ENCODE measurements around the gene HSPA4L. TPM values are rescaled to one million over a fixed set of nuclear protein-coding genes. Genes with fewer than 3 reads are reported as not detected.

Gene HSPA4L
- polyA plus RNA-seq (ENCODE audit: low read depth in 6 of 6): under 1 TPM in 2 of 6 donors, not detected in 4; 0.05 TPM

GRCh38 chr4:127782275-127783025 lies at the start of gene HSPA4L:
Gene HSPA4L, plus strand, starts transcription at chr4:127782322. Its CDS starts 229 bp downstream, at chr4:127782551.
- peaks cover 0 to 4% (median 2%) of the 10 kb centered on the region in 7 donors for H3K9me3 Mint-ChIP-seq
- DNase-seq: peak; percentile 58
- peaks cover 49 to 66% (median 51%) of the 10 kb centered on the region in 3 donors for H3K27me3 Mint-ChIP-seq
- peak within 1 kb of the TSS; percentile 85 to 98 (median 90) for H3K4me3 Mint-ChIP-seq
- peaks cover 0 to 8% of the 10 kb centered on the region in 2 donors for H3K36me3 Mint-ChIP-seq
- peaks cover 17 to 22% (median 19%) of the 10 kb centered on the region in 3 donors for H3K4me1 Mint-ChIP-seq
- ATAC-seq (ENCODE audit: low read depth in 2 of 2): peak; percentile 69 to 70
- H3K27ac Mint-ChIP-seq: peak within 1 kb of the TSS; percentile 84 to 97 (median 91)

- H3K9me3 Mint-ChIP-seq: no peaks in the 10 kb centered on the region
- H3K27ac Mint-ChIP-seq: no peak overlapping the region
- ATAC-seq (ENCODE audit: low read depth in 2 of 2): no peak
- H3K4me1 Mint-ChIP-seq: no peaks in the 10 kb centered on the region
- peaks cover 0 to 9% (median 0%) of the 10 kb centered on the region in 3 donors for H3K27me3 Mint-ChIP-seq
- no peaks in the 10 kb centered on the region for H3K36me3 Mint-ChIP-seq
- no peak for DNase-seq
- no peak overlapping the region for H3K4me3 Mint-ChIP-seq
These were observed 49.3 kb upstream of the HSPA4L start for GRCh38 chr4:127732623-127733328.

GRCh38 chr4:127734976-127735375 lies 47.1 kb upstream of the HSPA4L start:
- no peaks in the 10 kb centered on the region for H3K4me1 Mint-ChIP-seq
- peaks cover 0 to 1% (median 0%) of the 10 kb centered on the region in 7 donors for H3K9me3 Mint-ChIP-seq
- H3K4me3 Mint-ChIP-seq: no peak overlapping the region
- peaks cover 0 to under 1% of the 10 kb centered on the region in 2 donors for H3K36me3 Mint-ChIP-seq
- peaks cover 6 to 9% (median 9%) of the 10 kb centered on the region in 3 donors for H3K27me3 Mint-ChIP-seq
- DNase-seq (no peak), ATAC-seq (ENCODE audit: low read depth in 2 of 2) (no peak)
- no peak overlapping the region for H3K27ac Mint-ChIP-seq

GRCh38 chr4:127737295-127737694 lies 44.8 kb upstream of the HSPA4L start:
- ATAC-seq (ENCODE audit: low read depth in 2 of 2) (no peak), DNase-seq (no peak)
- Mint-ChIP-seq H3K36me3 (peaks cover under 1 to 9% of the 10 kb centered on the region in 2 donors), H3K4me3 (no peak overlapping the region), H3K9me3 (peaks cover 2 to 19% (median 7%) of the 10 kb centered on the region in 7 donors), H3K27ac (no peak overlapping the region), H3K27me3 (peaks cover 11 to 15% (median 13%) of the 10 kb centered on the region in 3 donors), H3K4me1 (no peaks in the 10 kb centered on the region)

- Mint-ChIP-seq H3K27me3 (peaks cover 22 to 28% (median 23%) of the 10 kb centered on the region in 3 donors), H3K4me3 (no peak overlapping the region), H3K27ac (no peak overlapping the region), H3K9me3 (peaks cover 6 to 26% (median 9%) of the 10 kb centered on the region in 7 donors), H3K4me1 (no peaks in the 10 kb centered on the region), H3K36me3 (peaks cover 5 to 14% of the 10 kb centered on the region in 2 donors)
- DNase-seq: no peak
- ATAC-seq (ENCODE audit: low read depth in 2 of 2): no peak
These were observed 40.9 kb upstream of the HSPA4L start for GRCh38 chr4:127741247-127741646.

GRCh38 chr4:127747883-127748282 lies 34.2 kb upstream of the HSPA4L start:
- no peak for ATAC-seq (ENCODE audit: low read depth in 2 of 2)
- no peak overlapping the region for H3K4me3 Mint-ChIP-seq

GRCh38 chr4:127748957-127749356 lies 33.2 kb upstream of the HSPA4L start:
- Mint-ChIP-seq H3K27ac (no peak overlapping the region), H3K27me3 (peaks cover 19 to 25% (median 24%) of the 10 kb centered on the region in 3 donors), H3K9me3 (peaks cover 0 to 21% (median 9%) of the 10 kb centered on the region in 7 donors), H3K4me3 (no peak overlapping the region), H3K4me1 (no peaks in the 10 kb centered on the region), H3K36me3 (no peaks in the 10 kb centered on the region)
- no peak for ATAC-seq (ENCODE audit: low read depth in 2 of 2)
- DNase-seq: no peak

More at GRCh38 chr4:127747883-127748282, 34.2 kb upstream of the HSPA4L start:
- Mint-ChIP-seq H3K36me3 (no peaks in the 10 kb centered on the region), H3K27me3 (peaks cover 18 to 19% (median 18%) of the 10 kb centered on the region in 3 donors), H3K27ac (no peak overlapping the region), H3K4me1 (no peaks in the 10 kb centered on the region), H3K9me3 (peaks cover 0 to 20% (median 9%) of the 10 kb centered on the region in 7 donors)
- no peak for DNase-seq

- Mint-ChIP-seq H3K4me3 (no peak overlapping the region), H3K27ac (no peak overlapping the region), H3K9me3 (peaks cover 0 to 19% (median 7%) of the 10 kb centered on the region in 7 donors), H3K27me3 (peaks cover 5 to 13% (median 9%) of the 10 kb centered on the region in 3 donors), H3K36me3 (no peaks in the 10 kb centered on the region), H3K4me1 (no peaks in the 10 kb centered on the region)
- no peak for ATAC-seq (ENCODE audit: low read depth in 2 of 2)
- no peak for DNase-seq
These were observed 25.2 kb upstream of the HSPA4L start for GRCh38 chr4:127756906-127757305.

- H3K27ac Mint-ChIP-seq: no peak overlapping the region
- ATAC-seq (ENCODE audit: low read depth in 2 of 2) (no peak), DNase-seq (no peak)
- no peaks in the 10 kb centered on the region for H3K36me3 Mint-ChIP-seq
- no peaks in the 10 kb centered on the region for H3K4me1 Mint-ChIP-seq
- peaks cover 0 to 14% (median 6%) of the 10 kb centered on the region in 7 donors for H3K9me3 Mint-ChIP-seq
- H3K4me3 Mint-ChIP-seq: no peak overlapping the region
- H3K27me3 Mint-ChIP-seq: peaks cover 0 to 7% (median 5%) of the 10 kb centered on the region in 3 donors
These were observed 22.8 kb upstream of the HSPA4L start for GRCh38 chr4:127759228-127759820.

GRCh38 chr4:127759893-127760292 lies 22.2 kb upstream of the HSPA4L start:
- Mint-ChIP-seq H3K36me3 (no peaks in the 10 kb centered on the region), H3K9me3 (peaks cover 0 to 13% (median 6%) of the 10 kb centered on the region in 7 donors)
- ATAC-seq (ENCODE audit: low read depth in 2 of 2): no peak

GRCh38 chr4:127771535-127772275 lies 10.4 kb upstream of the HSPA4L start:
- H3K4me3 Mint-ChIP-seq: no peak overlapping the region
- no peak overlapping the region for H3K27ac Mint-ChIP-seq
- no peaks in the 10 kb centered on the region for H3K36me3 Mint-ChIP-seq
- DNase-seq (no peak), ATAC-seq (ENCODE audit: low read depth in 2 of 2) (no peak)
- H3K9me3 Mint-ChIP-seq: no peaks in the 10 kb centered on the region
- H3K4me1 Mint-ChIP-seq: no peaks in the 10 kb centered on the region
- H3K27me3 Mint-ChIP-seq: peaks cover 29 to 36% (median 30%) of the 10 kb centered on the region in 3 donors

More at GRCh38 chr4:127759893-127760292, 22.2 kb upstream of the HSPA4L start:
- Mint-ChIP-seq H3K4me3 (no peak overlapping the region), H3K27me3 (peaks cover 0 to 7% (median 5%) of the 10 kb centered on the region in 3 donors), H3K27ac (no peak overlapping the region), H3K4me1 (no peaks in the 10 kb centered on the region)
- DNase-seq: no peak

- no peak overlapping the region for H3K4me3 Mint-ChIP-seq
- no peaks in the 10 kb centered on the region for H3K9me3 Mint-ChIP-seq
- H3K4me1 Mint-ChIP-seq: no peaks in the 10 kb centered on the region
- H3K27me3 Mint-ChIP-seq: peaks cover 41 to 45% (median 43%) of the 10 kb centered on the region in 3 donors
- no peaks in the 10 kb centered on the region for H3K36me3 Mint-ChIP-seq
- no peak for DNase-seq
- ATAC-seq (ENCODE audit: low read depth in 2 of 2): no peak
- no peak overlapping the region for H3K27ac Mint-ChIP-seq
These were observed 9.1 kb upstream of the HSPA4L start for GRCh38 chr4:127772769-127773671.

Data from naive B cell (primary cell).